SK-MEL-5 (cell line): ENCODE measurements around the gene C1orf210. TPM values are rescaled to one million over a fixed set of nuclear protein-coding genes. Genes with fewer than 3 reads are reported as not detected.
A peak's percentile ranks its signal among the peaks of the same experiment; 100 is the strongest.

Source experiments
- DNase-seq: peaks from one replicate; pipeline ENCODE4 v3.0.0-alpha.2; 2016; ENCODE audit warnings: low read depth, low spot score
- in situ Hi-C: cut with HindIII; loops from 2 replicates; pipeline ENCODE4 v1.10.0; 2016; ENCODE audit warnings: low sequenced_read_pairs, high pct_unique_total_duplicates, low pct_unique_long_range_greater_than_20kb
- total RNA-seq: library from RNA; depleted of rRNA; stranded (reverse); fragments of >200 nt; shearing (Covaris generic); gene quantifications from 2 replicates; pipeline ENCODE4 v1.2.3, GENCODE V29; 2014

Gene C1orf210
- total RNA-seq, 1 experiment from 2014 or later = not detected

DNA sequence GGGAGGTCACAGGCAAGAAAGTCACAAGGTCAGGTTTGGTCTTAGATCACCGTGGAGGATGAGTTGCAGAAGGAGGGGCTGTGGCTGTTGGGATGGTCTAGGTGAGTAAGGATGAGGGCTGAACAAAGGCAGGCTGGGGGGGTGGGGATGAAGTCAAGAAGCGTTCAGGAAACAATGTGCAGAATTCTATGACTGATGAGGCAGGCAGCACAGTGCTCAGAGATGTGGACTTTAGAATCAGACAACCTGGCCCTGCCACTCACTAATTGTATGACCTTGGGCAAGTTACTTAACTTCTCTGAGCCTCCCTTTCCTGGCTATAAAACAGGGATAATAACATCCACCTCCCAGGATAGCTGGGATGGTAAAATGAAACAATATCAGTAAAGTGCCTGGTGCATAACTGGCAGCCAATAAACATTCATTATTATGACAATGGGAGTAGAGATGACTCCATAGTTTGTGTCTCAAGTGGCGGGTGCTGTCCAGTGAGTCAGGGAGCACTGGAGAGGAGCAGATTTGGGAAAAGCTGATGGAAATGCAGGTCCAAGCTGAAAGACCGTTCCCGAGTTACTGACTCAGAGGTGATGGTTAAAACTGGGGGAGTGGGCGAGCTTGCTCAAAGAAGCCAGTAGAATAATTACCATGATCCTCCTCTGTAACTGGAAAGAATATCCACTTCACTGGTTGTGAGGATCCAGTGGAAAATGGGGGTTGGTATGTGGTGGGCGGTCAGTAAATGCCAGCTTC, 17.5 kb upstream of the C1orf210 start:
- in situ Hi-C loops = no loop called here
- DNase-seq = no peak

- peak; percentile 55 for DNase-seq
- in situ Hi-C loops = no loop called here
Observed at GRCh38 chr1:43302201-43302600, 16.8 kb upstream of the C1orf210 start.

DNA sequence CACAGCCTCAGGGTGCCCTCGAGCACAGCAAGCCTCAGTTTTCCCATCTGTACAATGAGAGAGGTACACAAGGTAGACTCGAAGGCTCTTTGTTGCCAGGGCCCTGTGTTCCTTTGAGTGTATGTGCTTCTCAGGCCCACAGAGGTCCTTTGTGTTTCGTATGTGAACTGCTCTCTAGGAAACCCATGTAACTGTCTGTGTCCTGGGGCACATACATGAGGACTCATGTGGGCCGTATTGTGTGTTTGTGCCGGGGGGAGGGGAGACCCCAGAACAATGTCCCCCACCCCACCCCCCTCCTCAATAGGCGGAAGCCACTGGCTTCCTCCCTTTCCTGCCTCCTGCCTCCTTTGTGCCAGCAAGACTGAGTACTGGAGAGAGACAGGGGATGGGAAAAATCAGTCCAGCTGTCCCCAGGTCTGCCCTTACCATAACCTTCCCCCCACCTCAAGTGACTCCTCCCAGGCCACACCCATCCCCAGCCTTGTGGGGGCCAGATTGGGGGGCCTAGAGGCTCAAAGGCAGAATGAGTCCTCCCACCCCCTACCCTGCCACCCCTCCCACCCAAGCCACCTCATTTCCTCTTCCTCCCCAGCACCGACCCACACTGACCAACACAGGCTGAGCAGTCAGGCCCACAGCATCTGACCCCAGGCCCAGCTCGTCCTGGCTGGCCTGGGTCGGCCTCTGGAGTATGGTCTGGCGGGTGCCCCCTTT, 15.2 kb upstream of the C1orf210 start, which contains the start of gene TIE1:
Gene TIE1, plus strand, starts transcription at position 605 of the 717 bp plus-strand sequence. Its CDS starts 90 bp downstream, at position 695.
- in situ Hi-C loops = no loop called here
- DNase-seq = no peak

DNA sequence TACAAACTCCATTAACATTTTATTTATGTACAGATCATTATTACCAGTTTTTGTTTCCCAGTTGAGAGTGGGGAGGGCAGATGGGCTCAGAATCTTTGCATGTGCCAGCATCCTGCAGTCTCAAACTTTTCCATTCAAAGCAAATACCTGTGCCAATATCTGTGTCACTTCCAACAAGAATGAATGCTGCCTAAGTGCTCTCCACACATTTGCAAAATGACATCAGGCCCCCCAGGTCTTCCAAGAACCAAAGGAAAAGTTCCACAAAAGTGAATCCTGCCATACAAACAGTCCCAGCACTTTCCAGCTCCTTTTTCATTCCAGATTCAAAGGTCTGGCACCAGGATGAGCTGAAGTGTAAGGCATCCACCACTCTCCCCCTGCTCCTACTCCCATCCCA, 13.7 kb upstream of the C1orf210 start:
- in situ Hi-C loops = no loop called here
- no peak for DNase-seq

- no peak for DNase-seq
- in situ Hi-C loops = no loop called here
Observed at GRCh38 chr1:43298055-43298454, 12.7 kb upstream of the C1orf210 start.

GRCh38 chr1:43296207-43296606, 10.8 kb upstream of the C1orf210 start:
- in situ Hi-C loops = no loop called here

GRCh38 chr1:43294761-43295160, 9.4 kb upstream of the C1orf210 start:
- in situ Hi-C loops = no loop called here
- no peak for DNase-seq

More at GRCh38 chr1:43296207-43296606, 10.8 kb upstream of the C1orf210 start:
- no peak for DNase-seq

- DNase-seq = no peak
Observed at GRCh38 chr1:43293896-43294760, 8.7 kb upstream of the C1orf210 start.

GRCh38 chr1:43293176-43293575, 7.8 kb upstream of the C1orf210 start:
- DNase-seq = no peak
- in situ Hi-C loops = no loop called here

More at GRCh38 chr1:43293896-43294760, 8.7 kb upstream of the C1orf210 start:
- in situ Hi-C loops = no loop called here

- DNase-seq = no peak
- in situ Hi-C loops = no loop called here
Observed at GRCh38 chr1:43292679-43293078, 7.3 kb upstream of the C1orf210 start.

- in situ Hi-C loops = no loop called here
- DNase-seq = no peak
Observed at GRCh38 chr1:43292216-43292615, 6.8 kb upstream of the C1orf210 start.

DNA sequence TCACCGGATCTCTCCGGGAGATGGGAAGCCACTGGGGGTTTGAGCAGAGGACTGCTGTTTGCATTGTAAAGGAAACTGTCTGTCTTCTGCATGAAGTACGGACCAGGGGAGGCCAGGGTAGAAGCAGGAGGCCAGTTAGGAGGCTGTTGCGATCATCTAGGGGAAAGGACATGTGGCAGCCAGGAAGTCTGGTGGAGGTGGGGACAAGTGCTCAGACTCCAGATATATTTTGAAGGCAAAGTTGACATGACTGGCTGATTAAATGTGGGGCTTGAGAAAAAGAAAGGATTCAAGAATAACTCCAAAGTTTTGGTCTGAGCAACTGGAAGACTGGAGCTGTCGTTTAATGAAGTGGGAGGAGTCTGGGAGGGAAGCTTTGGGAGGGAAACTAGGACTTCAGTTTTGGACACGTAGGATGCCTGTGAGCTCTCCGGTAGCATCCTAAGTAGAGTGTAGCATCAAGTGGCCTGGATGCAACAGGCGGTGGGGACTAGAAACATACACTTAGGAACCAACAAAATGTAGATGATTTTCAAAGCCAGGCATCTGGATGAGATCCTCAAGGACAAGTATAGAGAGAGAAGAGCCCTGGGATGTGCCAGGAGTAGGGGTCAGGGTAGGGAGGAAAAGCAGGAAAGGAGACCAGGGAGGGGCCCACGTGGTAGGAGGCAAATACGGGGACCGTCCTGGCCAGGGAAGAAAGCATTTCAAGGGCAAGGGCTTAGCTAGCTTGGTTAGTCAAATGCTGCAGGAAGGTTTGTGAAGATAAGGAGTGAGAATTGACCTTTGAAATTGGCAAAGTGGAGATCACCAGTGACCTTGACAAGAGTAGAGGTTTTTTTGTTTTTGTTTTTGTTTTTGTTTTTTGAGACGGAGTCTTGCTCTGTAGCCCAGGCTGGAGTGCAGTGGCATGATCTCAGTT, 3.7 kb upstream of the C1orf210 start:
- no peak for DNase-seq
- in situ Hi-C loops = no loop called here

GRCh38 chr1:43288058-43288784, 2.8 kb upstream of the C1orf210 start:
- no peak for DNase-seq
- in situ Hi-C loops = no loop called here

DNA sequence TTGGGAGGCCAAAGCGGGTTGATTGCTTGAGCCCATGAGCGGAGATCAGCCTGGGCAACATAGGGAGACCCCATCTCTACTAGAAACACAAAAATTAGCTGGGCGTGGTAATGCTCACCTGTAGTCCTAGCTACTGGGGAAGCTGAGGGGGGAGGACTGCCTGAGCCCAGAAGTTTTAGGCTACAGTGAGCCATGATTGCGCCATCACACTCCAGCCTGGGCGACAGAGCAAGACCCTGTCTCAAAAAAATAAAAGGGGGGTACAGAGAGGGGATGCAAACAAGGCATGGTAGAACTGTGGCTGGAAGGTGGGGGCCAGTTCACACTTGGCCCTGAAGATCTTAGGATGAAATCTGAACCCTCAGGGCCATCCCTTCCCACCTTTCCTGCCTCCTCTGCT, 1.2 kb upstream of the C1orf210 start:
- in situ Hi-C loops = no loop called here
- DNase-seq = no peak

- in situ Hi-C loops = no loop called here
- DNase-seq = no peak
Observed at GRCh38 chr1:43286115-43286514, 734 bp upstream of the C1orf210 start.

DNA sequence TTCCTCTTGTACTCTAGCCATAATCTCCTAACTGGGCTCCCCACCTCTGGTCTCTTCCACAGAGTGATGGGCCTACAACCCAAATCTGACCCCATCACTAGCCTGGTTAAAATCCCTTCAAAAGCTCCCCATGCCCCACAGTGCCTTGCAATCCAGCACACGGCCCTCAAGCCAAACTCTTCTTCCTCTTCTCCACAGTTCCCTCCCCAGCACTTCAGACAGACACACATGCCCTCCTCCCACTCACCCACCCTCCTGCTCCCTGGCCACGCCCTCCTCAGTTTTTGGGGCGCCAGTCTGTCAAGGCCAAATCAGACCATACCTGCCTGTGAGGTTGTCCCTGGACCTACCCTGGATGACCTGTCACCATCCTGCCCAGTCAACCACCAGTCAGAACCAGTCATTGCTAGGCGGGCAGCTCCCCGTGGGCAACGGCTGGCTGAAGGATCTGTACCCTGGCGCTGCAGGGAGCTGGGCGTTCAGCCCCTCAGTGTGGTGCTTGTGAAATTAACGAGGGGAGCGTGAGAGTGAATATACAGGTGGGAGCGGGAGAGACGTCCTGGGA, 753 bp downstream of the C1orf210 start:
- in situ Hi-C loops = no loop called here
- no peak for DNase-seq
